ENCODE measurements around the gene IQGAP1.

The IQGAP1 gene

GRCh38 chr15:90529371-90530249, 141.6 kb downstream of the IQGAP1 start, which contains the start of gene CRTC3:
Gene CRTC3, plus strand, starts transcription at chr15:90529923. Its CDS starts 149 bp downstream, at chr15:90530072.
- H3K4me3 ChIP-seq (ENCODE audit: low read length) = peak within 1 kb of the TSS; percentile 70
- H3K9ac ChIP-seq (ENCODE audit: low read length) = peak within 1 kb of the TSS; percentile 84
- H3K79me1 ChIP-seq (ENCODE audit: low read length) = no peaks in the 10 kb centered on the region
- peak within 1 kb of the TSS; percentile 86 for H3K4me2 ChIP-seq (ENCODE audit: low read length)
- peak within 1 kb of the TSS; percentile 88 for H3K18ac ChIP-seq (ENCODE audit: low read length)
- no peak within 1 kb of the TSS for H4K8ac ChIP-seq (ENCODE audit: low read depth, low read length)
- no peak within 1 kb of the TSS for H3K27ac ChIP-seq (ENCODE audit: low read depth, low read length)
- H2AK5ac ChIP-seq (ENCODE audit: low read length) = no peak within 1 kb of the TSS
- H3K56ac ChIP-seq (ENCODE audit: low read length) = peak within 1 kb of the TSS; percentile 93
- no peak within 1 kb of the TSS for H2BK120ac ChIP-seq (ENCODE audit: low read depth, low read length)
- H3K23ac ChIP-seq (ENCODE audit: low read length) = peak within 1 kb of the TSS; percentile 94
- no peaks in the 10 kb centered on the region for H3K79me2 ChIP-seq (ENCODE audit: control insufficient read depth, insufficient read depth, low read length)
- H3K27me3 ChIP-seq (ENCODE audit: insufficient read depth, low read length, poor library complexity) = peaks cover 8% of the 10 kb centered on the region
- no peaks in the 10 kb centered on the region for H3K36me3 ChIP-seq (ENCODE audit: control insufficient read depth, insufficient read depth, low read length)
- H2BK5ac ChIP-seq (ENCODE audit: low read length) = no peak within 1 kb of the TSS
- no peaks in the 10 kb centered on the region for H3K4me1 ChIP-seq (ENCODE audit: control insufficient read depth, low read depth, low read length)
- no CpG with 5 or more reads among the region's 104 CpGs for WGBS (ENCODE audit: extremely low coverage, insufficient coverage, low lambda C conversion rate)
- DNase-seq = peak; percentile 38
- peak within 1 kb of the TSS; percentile 17 for H3K4ac ChIP-seq (ENCODE audit: low read depth, low read length)
- no peak within 1 kb of the TSS for H4K5ac ChIP-seq (ENCODE audit: low read length)
- no peak within 1 kb of the TSS for H2BK15ac ChIP-seq (replicated peaks; ENCODE audit: low read depth)

DNA sequence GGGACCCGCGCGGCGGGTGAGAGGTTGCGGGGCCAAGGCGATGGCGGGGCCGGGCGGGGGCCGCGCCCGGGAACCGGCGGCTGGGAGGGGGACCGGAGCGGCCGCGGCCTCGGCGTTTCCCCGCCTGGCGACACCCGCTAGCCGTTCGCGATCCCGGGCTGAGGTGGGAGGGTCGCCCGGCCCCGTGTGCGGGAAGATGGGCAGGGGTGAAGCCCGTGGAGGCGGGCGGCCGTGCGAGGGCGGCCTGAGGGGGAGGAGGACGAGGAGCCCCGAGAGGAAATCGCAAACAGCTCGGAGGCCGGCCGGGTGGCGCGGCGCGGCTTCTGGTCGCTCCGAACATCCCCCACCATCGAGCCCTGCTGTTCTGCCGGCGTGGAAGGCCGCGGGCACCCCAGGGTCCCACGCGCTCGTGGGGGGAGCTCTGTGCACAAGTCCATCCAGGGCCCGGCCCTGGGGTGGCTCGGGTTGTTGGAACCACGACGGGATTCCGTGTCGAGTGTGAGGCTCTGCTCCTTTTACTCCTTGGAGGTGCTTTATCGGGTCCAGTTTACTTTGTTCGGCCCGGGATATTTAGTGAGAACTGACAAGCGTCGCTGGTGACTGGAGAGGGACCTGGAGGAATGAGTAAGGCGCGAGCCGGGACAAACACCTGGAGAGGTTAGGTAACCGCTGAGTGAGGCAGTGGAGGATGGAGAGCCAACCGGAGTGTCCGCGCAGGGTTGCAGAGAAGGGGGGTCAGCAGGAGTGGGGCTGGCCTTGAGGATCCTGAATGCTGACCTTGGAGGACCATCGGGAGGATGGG, 142.4 kb downstream of the IQGAP1 start:
- Histone ChIP-seq H4K5ac (ENCODE audit: low read length) (no peak overlapping the region), H3K56ac (ENCODE audit: low read length) (peak overlapping the region; percentile 93), H3K27me3 (ENCODE audit: insufficient read depth, low read length, poor library complexity) (peaks cover 8% of the 10 kb centered on the region), H3K4me2 (ENCODE audit: low read length) (peak overlapping the region; percentile 86), H2BK5ac (ENCODE audit: low read length) (no peak overlapping the region), H3K27ac (ENCODE audit: low read depth, low read length) (no peak overlapping the region), H2BK120ac (ENCODE audit: low read depth, low read length) (no peak overlapping the region), H3K18ac (ENCODE audit: low read length) (peak overlapping the region; percentile 77), H3K79me1 (ENCODE audit: low read length) (no peaks in the 10 kb centered on the region), H3K4ac (ENCODE audit: low read depth, low read length) (peak overlapping the region; percentile 17), H4K8ac (ENCODE audit: low read depth, low read length) (no peak overlapping the region), H3K23ac (ENCODE audit: low read length) (peak overlapping the region; percentile 94), H3K4me3 (ENCODE audit: low read length) (peak overlapping the region; percentile 70), H3K79me2 (ENCODE audit: control insufficient read depth, insufficient read depth, low read length) (no peaks in the 10 kb centered on the region), H3K36me3 (ENCODE audit: control insufficient read depth, insufficient read depth, low read length) (no peaks in the 10 kb centered on the region), H2AK5ac (ENCODE audit: low read length) (no peak overlapping the region), H3K4me1 (ENCODE audit: control insufficient read depth, low read depth, low read length) (no peaks in the 10 kb centered on the region), H2BK15ac (replicated peaks; ENCODE audit: low read depth) (no peak overlapping the region), H3K9ac (ENCODE audit: low read length) (peak overlapping the region; percentile 84)
- DNase-seq = peak; percentile 51
- WGBS (ENCODE audit: extremely low coverage, insufficient coverage, low lambda C conversion rate) = no CpG with 5 or more reads among the region's 76 CpGs

DNA sequence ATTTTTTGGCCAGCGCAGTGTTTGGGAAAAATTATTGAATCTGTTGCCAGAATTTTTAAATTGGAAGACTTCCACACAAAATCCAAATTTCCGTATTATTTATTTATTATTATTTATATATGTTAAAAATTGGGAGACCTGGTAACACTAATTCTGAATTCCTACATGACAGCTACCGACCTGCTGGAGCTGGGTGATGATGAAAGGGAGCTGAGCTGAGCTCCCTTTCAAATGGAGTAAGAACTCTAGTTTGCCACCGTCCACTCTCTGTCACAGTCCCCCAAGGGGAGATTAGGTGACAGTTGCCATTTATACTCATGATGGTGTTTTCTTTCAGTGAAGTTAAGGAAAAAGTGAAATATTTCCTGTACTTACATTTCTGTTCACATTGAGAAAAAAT, 143.1 kb downstream of the IQGAP1 start:
- Histone ChIP-seq H2BK15ac (replicated peaks; ENCODE audit: low read depth) (no peak overlapping the region), H3K79me1 (ENCODE audit: low read length) (no peaks in the 10 kb centered on the region), H2BK120ac (ENCODE audit: low read depth, low read length) (no peak overlapping the region), H3K27ac (ENCODE audit: low read depth, low read length) (no peak overlapping the region), H4K5ac (ENCODE audit: low read length) (no peak overlapping the region), H4K8ac (ENCODE audit: low read depth, low read length) (no peak overlapping the region), H3K27me3 (ENCODE audit: insufficient read depth, low read length, poor library complexity) (peaks cover 8% of the 10 kb centered on the region), H3K36me3 (ENCODE audit: control insufficient read depth, insufficient read depth, low read length) (no peaks in the 10 kb centered on the region), H3K4me2 (ENCODE audit: low read length) (no peak overlapping the region), H3K23ac (ENCODE audit: low read length) (no peak overlapping the region), H2AK5ac (ENCODE audit: low read length) (no peak overlapping the region), H3K79me2 (ENCODE audit: control insufficient read depth, insufficient read depth, low read length) (no peaks in the 10 kb centered on the region), H2BK5ac (ENCODE audit: low read length) (no peak overlapping the region), H3K4me1 (ENCODE audit: control insufficient read depth, low read depth, low read length) (no peaks in the 10 kb centered on the region), H3K4me3 (ENCODE audit: low read length) (no peak overlapping the region), H3K4ac (ENCODE audit: low read depth, low read length) (no peak overlapping the region), H3K9ac (ENCODE audit: low read length) (no peak overlapping the region), H3K18ac (ENCODE audit: low read length) (no peak overlapping the region), H3K56ac (ENCODE audit: low read length) (no peak overlapping the region)
- WGBS (ENCODE audit: extremely low coverage, insufficient coverage, low lambda C conversion rate) = no CpG with 5 or more reads among the region's 4 CpGs
- DNase-seq = no peak

DNA sequence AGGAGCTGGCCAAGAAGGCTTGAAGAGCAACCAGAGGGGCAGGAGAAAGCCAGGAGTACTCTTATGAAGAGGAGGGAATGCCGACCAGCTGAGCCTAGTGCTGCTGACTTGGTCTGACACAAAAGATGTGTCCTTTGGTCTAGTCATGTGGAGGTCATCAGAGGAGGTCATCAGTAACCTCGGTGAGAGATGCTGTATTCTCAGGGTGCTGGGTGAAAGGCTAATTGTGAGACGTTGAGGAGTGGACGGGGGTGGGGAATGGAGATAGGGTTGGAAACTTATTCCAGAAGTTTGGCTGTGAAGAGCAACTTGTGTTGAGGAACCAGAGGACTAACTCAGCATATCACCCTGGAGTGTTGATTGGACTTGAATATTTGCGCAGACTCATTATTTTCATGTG, 147.2 kb downstream of the IQGAP1 start:
- no peaks in the 10 kb centered on the region for H3K4me1 ChIP-seq (ENCODE audit: control insufficient read depth, low read depth, low read length)
- no peak overlapping the region for H3K4ac ChIP-seq (ENCODE audit: low read depth, low read length)
- no peak overlapping the region for H3K27ac ChIP-seq (ENCODE audit: low read depth, low read length)
- H3K18ac ChIP-seq (ENCODE audit: low read length) = no peak overlapping the region
- H2BK5ac ChIP-seq (ENCODE audit: low read length) = no peak overlapping the region
- no CpG with 5 or more reads among the region's 5 CpGs for WGBS (ENCODE audit: extremely low coverage, insufficient coverage, low lambda C conversion rate)
- H3K4me3 ChIP-seq (ENCODE audit: low read length) = no peak overlapping the region
- H3K56ac ChIP-seq (ENCODE audit: low read length) = no peak overlapping the region
- no peak overlapping the region for H3K23ac ChIP-seq (ENCODE audit: low read length)
- peaks cover 8% of the 10 kb centered on the region for H3K27me3 ChIP-seq (ENCODE audit: insufficient read depth, low read length, poor library complexity)
- no peak overlapping the region for H3K4me2 ChIP-seq (ENCODE audit: low read length)
- no peaks in the 10 kb centered on the region for H3K79me2 ChIP-seq (ENCODE audit: control insufficient read depth, insufficient read depth, low read length)
- H2BK120ac ChIP-seq (ENCODE audit: low read depth, low read length) = no peak overlapping the region
- no peaks in the 10 kb centered on the region for H3K36me3 ChIP-seq (ENCODE audit: control insufficient read depth, insufficient read depth, low read length)
- H2AK5ac ChIP-seq (ENCODE audit: low read length) = no peak overlapping the region
- no peak overlapping the region for H2BK15ac ChIP-seq (replicated peaks; ENCODE audit: low read depth)
- no peak for DNase-seq
- H4K5ac ChIP-seq (ENCODE audit: low read length) = no peak overlapping the region
- H3K9ac ChIP-seq (ENCODE audit: low read length) = no peak overlapping the region
- no peaks in the 10 kb centered on the region for H3K79me1 ChIP-seq (ENCODE audit: low read length)
- H4K8ac ChIP-seq (ENCODE audit: low read depth, low read length) = no peak overlapping the region

DNA sequence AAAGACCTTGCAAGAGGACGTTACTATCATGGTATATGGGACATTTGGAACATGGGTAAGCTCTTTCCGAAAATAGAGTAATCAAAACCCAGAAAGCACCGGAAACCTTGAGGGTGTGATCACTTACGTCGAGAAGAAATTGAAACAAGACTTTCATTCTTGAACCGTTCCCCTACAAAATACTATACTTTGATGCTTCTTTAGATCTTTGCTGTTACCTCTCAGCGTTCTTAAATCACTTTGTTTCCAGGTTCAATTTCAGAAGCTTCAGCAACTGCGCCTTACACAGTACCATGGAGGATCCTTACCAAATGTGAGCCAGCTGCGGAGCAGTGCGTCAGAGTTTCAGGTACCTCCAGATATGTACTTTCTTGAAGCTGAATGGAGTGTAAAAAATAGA, 151.7 kb downstream of the IQGAP1 start:
- H3K4me2 ChIP-seq (ENCODE audit: low read length) = no peak overlapping the region
- no CpG with 5 or more reads among the region's 10 CpGs for WGBS (ENCODE audit: extremely low coverage, insufficient coverage, low lambda C conversion rate)
- no peak overlapping the region for H3K27ac ChIP-seq (ENCODE audit: low read depth, low read length)
- H3K4ac ChIP-seq (ENCODE audit: low read depth, low read length) = no peak overlapping the region
- H2BK15ac ChIP-seq (replicated peaks; ENCODE audit: low read depth) = no peak overlapping the region
- no peak overlapping the region for H2BK5ac ChIP-seq (ENCODE audit: low read length)
- DNase-seq = no peak
- no peak overlapping the region for H2BK120ac ChIP-seq (ENCODE audit: low read depth, low read length)
- H3K56ac ChIP-seq (ENCODE audit: low read length) = no peak overlapping the region
- H3K36me3 ChIP-seq (ENCODE audit: control insufficient read depth, insufficient read depth, low read length) = no peaks in the 10 kb centered on the region
- H3K4me3 ChIP-seq (ENCODE audit: low read length) = no peak overlapping the region
- H3K18ac ChIP-seq (ENCODE audit: low read length) = no peak overlapping the region
- H3K27me3 ChIP-seq (ENCODE audit: insufficient read depth, low read length, poor library complexity) = no peaks in the 10 kb centered on the region
- H3K79me2 ChIP-seq (ENCODE audit: control insufficient read depth, insufficient read depth, low read length) = no peaks in the 10 kb centered on the region
- H3K4me1 ChIP-seq (ENCODE audit: control insufficient read depth, low read depth, low read length) = no peaks in the 10 kb centered on the region
- no peak overlapping the region for H3K23ac ChIP-seq (ENCODE audit: low read length)
- H3K9ac ChIP-seq (ENCODE audit: low read length) = no peak overlapping the region
- H4K5ac ChIP-seq (ENCODE audit: low read length) = no peak overlapping the region
- H3K79me1 ChIP-seq (ENCODE audit: low read length) = no peaks in the 10 kb centered on the region
- no peak overlapping the region for H2AK5ac ChIP-seq (ENCODE audit: low read length)
- no peak overlapping the region for H4K8ac ChIP-seq (ENCODE audit: low read depth, low read length)
